ENCODE results near the gene CD27.
A peak's percentile ranks its signal among the peaks of the same experiment; 100 is the strongest.
"Not testable (repeated sequence)": the region's sequence is repeated elsewhere in the genome, so short reads cannot be mapped to it uniquely, and the experiment has no call there.

CD27 gene

GRCh38 chr12:6492838-6493496 lies 48.2 kb downstream of the CD27 start, which contains the start of gene MRPL51:
Gene MRPL51 (minus strand): TSS chr12:6493262. CDS start chr12:6493136, 126 bp downstream.
- TF ChIP-seq CTCF (IDR thresholded peaks at IDR 0.05; ENCODE audit: extremely low read depth, missing control alignments): no peak
- peak; percentile 94 for DNase-seq (ENCODE audit: low spot score)

GRCh38 chr12:6493497-6494257 lies 48.9 kb downstream of the CD27 start, which contains the start of gene NCAPD2:
Gene NCAPD2 (plus strand): TSS chr12:6494102. CDS start chr12:6495099, 997 bp downstream.
- no peak for TF ChIP-seq CTCF (IDR thresholded peaks at IDR 0.05; ENCODE audit: extremely low read depth, missing control alignments)
- peak; percentile 95 for DNase-seq (ENCODE audit: low spot score)

GRCh38 chr12:6494258-6494743 lies 49.5 kb downstream of the CD27 start:
- no peak for DNase-seq (ENCODE audit: low spot score)
- no peak for TF ChIP-seq CTCF (IDR thresholded peaks at IDR 0.05; ENCODE audit: extremely low read depth, missing control alignments)

- no peak for TF ChIP-seq CTCF (IDR thresholded peaks at IDR 0.05; ENCODE audit: extremely low read depth, missing control alignments)
- DNase-seq (ENCODE audit: low spot score): no peak
Observed at GRCh38 chr12:6494968-6495367, 50.2 kb downstream of the CD27 start.

GRCh38 chr12:6497291-6497690 lies 52.5 kb downstream of the CD27 start:
- DNase-seq (ENCODE audit: low spot score): not testable (repeated sequence)

- no peak for DNase-seq (ENCODE audit: low spot score)
- TF ChIP-seq CTCF (IDR thresholded peaks at IDR 0.05; ENCODE audit: extremely low read depth, missing control alignments): no peak
Observed at GRCh38 chr12:6500466-6500865, 55.7 kb downstream of the CD27 start.
